HG02885 (cell line): ENCODE measurements around the gene PDGFC.
"Not testable (repeated sequence)": the region's sequence is repeated elsewhere in the genome, so short reads cannot be mapped to it uniquely, and the experiment has no call there.

Experiments
- ATAC-seq: cut with Tn5 transposase; IDR thresholded peaks from one replicate; pipeline ENCODE4 v1.9.1; 2021; ENCODE audit warnings: mild to moderate bottlenecking; ENCODE audit not compliant: unreplicated experiment, poor library complexity

PDGFC gene

DNA sequence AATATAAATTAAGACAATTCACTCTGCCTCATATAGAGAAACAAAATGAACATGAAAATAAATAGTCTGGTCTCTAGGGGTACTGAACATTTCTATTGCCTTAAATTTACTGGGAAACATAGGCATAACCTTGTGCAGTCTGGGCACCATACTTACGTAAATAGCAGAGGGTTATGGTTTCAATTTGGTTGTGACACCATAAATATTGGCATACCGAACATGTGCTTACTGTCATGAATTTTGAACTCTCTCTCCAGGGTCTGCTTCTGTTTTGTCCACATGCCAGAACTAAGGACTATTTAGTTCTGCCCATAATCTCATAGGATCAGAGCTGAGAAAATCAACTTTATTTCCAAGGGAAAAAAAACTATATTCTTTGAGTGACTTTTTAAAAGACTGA is 17.6 kb downstream of the PDGFC start:
- no peak for ATAC-seq

DNA sequence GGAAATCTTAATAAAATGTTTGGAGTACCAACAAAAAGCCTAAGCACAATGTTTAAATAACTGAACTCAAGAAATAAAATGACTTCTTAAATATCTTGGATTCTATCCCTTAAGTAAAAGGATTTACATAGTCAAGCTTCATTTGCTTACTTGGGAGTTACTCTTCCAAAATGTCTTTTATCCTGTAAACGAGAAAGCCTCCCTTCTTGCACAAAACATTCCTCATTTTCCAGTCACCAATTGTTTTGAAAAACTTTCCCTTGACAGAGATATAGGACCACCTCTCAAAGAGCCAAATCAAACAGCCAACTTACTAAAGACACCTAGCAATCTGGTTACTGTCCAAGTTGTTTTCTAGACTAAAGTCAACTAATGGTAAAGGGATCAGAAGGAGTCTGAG is 18.6 kb downstream of the PDGFC start:
- no peak for ATAC-seq

DNA sequence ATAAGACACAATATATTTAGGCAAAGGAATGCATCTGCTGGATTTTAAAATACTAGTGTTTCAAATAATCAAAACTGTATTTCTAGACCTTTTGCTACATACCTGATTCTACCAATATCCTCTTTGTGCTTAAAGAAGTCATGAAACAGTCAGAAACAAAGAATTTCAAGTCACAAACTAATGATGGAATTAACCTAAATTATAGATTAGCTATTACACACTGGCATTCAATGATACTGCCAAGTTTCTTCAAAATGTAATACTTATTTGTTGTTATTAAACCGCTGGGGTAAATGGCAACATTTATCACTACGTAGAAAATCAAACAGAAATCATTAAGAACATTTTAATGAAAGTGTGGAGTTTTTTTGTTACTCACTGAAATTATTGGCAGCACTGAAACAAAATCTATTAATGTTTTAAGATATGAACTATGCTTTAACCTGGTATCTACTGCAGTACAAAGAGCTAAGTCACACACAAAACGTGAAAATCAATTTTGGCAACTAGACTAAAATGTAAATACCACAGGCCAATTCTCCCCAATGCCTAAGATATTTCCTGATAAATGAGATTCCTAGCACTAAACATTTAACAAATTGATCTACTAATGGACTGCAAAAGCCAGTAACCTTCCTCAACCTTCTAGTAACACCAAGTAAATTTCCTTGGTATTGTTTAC is 19.4 kb downstream of the PDGFC start:
- no peak for ATAC-seq

DNA sequence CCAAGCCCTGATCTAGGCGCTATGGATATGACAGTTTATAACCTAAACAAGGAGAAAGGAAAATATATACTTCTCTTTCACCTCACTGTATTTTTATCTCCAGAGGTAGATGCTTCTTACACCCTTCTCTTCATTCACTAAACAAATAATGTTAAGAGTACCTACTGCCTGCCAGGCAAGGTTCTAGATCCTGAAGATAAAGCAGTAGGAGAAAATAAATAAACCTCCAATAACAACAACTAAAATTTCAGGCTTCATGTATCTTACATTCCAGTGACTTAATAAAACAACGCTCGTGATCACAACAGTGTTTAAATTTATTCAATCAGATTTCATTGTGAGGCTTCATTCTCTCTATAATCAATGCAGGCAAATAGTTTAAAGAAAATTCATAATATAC is 20.7 kb downstream of the PDGFC start:
- no peak for ATAC-seq

DNA sequence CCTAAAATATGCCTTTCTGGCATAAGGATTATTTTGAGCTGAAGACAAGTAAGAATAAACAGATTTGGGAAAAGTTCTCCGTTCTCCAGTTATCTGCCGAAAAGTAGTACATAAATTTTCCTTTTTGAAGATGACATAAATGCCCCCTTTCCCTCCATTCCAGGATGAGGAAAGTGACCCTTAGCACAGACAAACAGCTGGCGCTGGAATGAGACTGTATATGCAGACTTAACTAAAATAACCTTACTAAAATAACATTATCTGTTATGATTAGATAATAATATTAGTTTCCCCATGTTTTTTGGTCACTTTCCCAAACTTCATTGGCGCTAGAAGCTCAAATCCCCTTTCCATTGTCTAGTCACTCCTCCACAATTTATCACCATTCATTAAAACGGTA is 21.5 kb downstream of the PDGFC start:
- ATAC-seq, result no peak

DNA sequence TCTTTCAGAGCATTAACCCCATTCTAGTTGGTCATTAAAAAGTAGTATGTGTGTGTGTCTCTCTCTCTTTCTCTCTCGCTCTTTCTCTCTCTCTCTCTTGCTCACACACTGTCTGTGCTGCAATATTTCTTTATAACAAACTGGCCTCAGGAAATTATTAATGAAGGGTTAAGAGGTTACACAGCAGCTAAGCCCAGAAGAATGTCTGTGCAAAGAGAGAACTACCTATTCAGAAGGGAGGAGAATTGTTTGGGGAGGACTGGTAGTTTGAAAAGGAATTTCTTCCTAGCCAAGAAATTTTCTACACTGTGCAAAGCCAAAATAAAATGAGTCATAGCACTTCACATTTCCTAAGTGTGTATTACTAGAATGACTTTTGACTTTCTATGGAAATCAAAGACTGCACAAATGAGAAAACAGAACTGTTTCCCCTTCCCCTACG is 22.2 kb downstream of the PDGFC start:
- no peak for ATAC-seq

DNA sequence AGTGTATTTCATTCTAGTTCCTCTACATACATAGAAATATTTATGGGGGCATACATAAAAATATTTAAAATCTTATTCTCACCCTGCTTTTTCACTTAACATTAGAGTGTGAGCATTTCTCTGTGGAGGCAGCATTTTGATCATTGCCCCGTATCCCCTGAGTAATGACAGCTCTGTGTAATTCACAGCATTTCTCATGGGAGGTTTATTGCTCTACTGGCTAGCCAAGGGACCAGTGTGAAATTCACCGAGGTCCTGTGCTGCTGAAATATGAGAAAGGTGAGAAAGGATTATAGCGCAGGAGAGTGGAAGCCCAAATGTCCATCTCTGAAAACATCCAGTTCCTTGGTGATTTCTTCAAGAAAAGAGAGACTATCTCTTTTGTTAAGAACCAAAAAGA is 22.9 kb downstream of the PDGFC start:
- ATAC-seq, result no peak

DNA sequence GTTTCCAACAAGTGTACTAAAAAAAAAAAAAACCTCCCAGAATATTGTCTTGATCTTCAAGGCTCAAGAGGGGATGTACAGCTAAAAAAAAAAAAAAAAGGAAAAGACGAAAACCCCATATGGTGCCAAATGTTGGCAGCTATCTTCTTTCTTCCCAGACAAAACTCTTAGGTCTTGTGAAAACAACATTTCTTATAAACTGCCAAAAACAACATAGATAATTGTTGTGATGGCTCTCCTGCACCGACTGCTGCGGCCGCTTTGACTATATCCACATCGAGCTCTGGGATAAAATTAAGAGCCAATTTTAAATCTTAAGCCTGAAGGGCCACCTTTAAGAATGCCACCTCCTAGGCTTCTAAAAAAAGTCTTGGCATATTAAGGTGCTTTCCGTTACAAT is 23.5 kb downstream of the PDGFC start:
- no peak for ATAC-seq

DNA sequence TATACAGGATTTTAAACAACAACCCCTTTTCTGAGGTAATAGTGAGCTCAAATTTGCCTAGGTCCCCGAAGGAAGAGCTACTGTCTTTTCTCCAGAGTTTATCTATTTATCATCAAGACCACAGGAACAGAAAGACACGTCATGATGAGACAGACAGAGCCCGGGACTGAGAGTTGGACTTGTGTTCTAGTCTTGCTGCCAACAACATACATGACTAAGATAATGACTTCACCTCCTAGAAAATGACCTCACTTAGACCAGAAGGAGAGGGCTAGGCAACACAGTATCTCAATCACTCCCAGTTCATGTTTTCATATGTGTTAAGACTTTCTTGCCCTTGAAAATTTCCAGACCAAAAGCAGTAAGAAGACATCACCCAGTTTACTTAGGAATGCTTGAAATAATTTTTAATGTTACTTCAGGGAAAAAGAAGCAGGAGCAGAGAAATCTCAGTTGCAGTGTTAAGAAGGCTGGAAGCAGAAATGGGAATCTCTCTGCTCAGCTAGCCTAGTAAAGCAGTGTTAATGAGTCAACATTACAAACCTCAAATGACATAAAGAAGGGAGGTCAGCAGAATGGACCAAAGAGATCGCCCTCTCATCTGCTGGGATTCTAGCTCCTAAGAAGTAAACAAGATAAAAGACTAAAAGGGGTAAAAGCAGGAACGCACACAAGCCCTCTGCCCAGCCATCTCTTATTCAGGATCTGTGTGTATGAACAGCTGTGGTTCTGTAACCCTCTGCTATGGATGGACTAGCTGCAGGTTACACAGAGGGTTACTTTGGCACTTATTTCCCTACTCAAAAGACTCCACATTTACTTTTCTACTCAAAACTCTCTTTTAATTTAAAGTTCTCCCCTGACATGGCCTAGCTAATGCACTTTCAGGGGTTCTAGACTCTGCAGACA is 24.8 kb downstream of the PDGFC start:
- no peak for ATAC-seq

DNA sequence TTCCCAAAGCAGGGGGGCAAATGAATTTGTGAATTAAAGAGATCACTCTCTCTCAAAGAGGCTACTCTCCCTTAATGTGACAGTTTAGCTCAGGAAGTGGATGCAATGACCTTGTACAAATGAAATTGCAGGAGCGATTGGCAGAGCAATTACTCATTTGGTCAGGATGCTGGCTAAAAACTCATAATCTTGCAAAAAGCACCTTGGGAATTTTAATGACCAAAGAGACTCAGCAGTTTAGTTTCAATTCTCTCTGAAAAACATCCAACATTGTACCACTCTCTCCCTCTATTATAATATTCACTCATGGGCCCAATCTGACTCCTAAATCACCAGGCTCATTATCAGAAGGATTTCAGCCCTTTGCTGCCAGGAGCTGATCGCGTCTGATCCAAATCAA is 26.1 kb downstream of the PDGFC start:
- ATAC-seq, result no peak

DNA sequence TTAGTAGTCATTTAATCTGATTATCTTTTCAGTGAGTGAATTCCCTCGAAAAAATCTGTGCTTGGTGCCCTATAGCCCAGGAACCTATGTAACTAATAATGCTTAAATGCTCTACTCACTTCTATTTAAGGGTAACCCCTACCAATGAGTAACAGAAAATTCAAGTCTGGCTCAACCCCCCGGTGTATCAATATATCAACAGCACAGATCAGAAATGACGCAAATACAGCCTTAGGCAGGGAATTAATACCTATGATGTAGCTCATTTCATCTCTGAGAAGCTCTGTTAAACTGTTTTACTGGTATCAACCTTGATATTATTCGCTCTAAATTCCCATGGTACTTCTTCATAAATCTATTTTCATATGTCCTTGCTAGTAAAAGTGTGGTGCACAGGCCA is 28.6 kb downstream of the PDGFC start:
- ATAC-seq, result no peak

DNA sequence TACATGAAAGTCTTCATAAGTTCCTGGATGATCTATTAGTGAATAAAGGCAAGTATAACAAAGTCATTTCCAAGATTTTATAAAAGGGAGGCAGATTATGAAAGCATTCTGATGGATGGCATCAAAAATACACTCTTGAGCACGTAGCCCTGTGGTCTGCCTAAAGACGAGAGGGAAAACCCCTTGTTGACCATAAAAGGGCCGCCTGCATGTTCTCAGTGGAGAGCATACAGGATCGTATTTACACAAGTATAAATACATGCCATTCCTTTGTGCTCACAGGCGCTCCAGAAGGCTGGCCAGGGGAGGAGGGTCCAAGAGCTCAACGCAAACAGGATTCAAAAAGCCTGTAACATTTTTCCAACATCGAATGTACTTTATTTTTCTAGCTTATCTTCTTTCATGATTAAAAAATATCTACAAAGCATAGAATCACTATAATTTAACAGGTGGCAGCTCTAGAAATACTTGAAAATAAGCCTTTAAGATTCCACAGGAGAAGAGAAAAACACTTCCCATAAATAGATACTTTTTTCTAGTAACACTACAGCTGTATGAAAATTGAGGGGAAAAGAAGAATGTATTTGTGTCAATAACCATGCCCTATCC is 29.6 kb downstream of the PDGFC start:
- no peak for ATAC-seq

DNA sequence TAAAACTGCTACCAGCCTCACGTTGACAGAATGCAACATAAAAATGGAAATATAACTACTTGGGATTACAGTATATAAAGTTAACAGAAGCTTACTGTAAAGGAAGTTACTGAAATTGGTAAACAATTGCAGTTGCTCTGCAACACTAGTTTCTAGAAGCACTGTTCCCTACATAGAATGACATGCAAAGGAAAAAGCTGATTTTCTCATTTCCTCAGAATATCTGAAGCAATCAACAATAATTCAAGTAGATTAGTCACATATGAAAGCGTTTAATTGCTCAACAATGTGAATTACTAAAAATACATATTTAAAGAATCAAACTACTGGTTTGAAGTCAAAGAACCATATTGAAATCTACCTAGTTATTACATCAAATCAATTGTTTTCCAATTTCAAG is 31.8 kb downstream of the PDGFC start:
- no peak for ATAC-seq

DNA sequence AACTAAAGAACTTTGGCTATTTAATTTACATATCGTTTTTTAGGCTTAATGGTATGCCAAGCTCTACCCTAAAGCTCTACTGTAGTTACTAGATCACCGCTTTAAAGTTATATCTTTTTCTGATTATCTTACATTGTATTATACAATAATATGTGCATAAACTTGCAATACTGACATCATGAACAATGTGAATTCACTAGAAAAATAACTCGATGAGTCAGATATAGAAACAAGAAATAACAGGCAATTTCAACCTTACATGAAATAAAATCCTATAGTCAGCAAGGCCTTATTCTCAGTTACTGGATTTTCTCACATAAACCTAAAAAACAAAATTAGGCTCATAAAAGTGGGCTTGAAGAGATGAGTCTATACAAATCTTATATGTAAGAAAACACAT is 32.5 kb downstream of the PDGFC start:
- no peak for ATAC-seq

DNA sequence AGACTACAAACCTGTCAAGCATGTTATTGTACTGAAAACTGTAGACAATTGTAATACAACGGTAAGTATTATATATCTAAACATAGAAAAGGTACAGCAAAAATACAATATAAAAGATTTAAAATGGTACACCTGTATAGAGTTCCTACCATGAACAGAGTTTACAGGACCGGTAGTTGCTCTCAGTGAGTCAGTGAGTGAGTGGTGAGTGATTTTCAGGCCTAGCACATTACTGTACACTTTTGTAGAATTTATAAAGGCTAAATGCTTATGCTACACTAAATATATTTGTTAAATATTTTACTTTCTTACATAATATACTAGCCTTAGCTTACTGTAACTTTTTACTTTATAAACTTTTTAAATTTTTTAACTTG is 37.4 kb downstream of the PDGFC start:
- ATAC-seq, result no peak

DNA sequence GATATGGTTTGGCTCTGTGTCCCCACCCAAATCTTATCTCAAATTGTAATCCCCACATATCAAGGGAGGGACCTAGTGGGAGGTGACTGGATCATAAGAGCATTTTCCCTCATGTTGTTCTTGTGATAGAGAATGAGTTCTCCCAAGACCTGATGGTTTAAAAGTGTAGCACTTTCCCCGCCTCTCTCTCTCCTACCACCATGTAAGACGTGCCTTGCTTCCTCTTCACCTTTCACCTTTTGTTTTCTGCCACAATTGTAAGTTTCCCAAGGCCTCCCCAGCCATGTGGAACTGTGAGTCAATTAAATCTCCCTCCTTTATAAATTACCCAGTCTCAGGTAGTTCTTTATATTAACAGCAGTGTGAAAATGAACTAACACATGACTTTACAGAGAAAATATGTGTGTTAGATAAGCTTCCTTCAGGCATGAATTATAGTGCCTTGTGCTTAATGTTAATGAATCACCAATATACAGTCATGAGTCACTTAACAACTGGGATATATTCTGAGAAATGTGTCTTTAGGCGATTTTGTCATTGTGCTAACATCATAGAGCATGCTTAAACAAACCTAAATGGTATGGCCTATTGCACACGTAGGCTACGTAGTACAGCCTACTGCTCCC is 37.9 kb downstream of the PDGFC start:
- ATAC-seq, result no peak

DNA sequence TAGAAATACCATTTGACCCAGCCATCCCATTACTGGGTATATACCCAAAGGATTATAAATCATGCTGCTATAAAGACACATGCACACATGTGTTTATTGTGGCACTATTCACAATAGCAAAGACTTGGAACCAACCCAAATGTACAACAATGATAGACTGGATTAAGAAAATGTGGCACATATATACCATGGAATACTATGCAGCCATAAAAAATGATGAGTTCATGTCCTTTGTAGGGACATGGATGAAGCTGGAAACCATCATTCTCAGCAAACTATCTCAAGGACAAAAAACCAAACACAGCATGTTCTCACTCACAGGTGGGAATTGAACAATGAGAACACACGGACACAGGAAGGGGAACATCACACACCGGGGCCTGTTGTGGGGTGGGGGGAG is 39.2 kb downstream of the PDGFC start:
- not testable (repeated sequence) for ATAC-seq

DNA sequence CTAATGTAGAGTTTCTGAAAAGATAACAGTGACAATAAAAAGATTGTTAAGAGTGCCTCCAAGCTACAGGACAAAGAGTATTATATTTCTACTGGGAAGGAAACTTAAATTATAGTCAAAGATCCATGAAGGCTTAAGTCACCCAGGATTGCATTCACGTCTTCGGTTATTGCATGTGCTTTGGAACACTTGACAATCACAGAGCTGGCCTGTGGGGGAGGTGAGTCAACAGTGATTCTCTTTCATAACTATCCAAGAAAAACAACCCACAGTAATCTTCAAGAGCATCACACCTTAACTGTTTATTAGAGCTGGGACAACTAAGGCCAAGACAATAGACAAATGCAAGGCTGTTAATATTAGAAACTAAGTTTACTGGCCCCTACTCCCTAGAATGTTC is 40.3 kb downstream of the PDGFC start:
- no peak for ATAC-seq

DNA sequence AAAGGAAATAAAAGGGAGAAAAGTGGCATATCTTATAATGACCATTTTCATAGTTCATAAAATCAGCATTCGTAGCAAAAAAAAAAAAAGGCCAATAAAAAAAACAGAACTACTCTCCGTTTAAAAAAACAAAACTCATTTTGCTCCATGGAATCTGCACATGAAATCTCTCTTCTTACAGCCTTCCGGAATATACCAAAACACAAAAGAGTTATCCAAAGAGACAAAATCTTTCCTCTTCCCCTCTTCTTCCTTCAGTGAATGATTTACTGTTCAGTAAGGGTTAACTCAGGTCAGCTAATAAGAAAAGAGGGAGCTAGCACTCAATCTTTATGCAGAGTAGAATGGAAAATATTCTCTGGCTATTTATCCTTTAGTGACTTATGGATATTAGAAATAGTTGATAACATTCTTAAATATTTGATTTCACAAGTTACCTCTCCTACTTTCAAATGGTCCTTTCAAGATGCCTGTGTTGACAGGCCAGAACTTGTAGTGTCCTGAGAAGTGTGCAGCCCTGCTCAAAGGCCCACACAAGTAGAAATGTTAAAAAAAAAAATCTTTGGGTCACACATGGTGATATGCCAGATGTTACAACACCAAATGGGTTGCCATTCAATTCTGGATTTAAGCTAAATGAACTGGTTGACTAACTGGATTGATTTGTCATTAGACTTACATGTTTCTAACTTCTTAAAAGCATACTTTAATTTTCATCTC is 42.1 kb downstream of the PDGFC start:
- ATAC-seq, result no peak

DNA sequence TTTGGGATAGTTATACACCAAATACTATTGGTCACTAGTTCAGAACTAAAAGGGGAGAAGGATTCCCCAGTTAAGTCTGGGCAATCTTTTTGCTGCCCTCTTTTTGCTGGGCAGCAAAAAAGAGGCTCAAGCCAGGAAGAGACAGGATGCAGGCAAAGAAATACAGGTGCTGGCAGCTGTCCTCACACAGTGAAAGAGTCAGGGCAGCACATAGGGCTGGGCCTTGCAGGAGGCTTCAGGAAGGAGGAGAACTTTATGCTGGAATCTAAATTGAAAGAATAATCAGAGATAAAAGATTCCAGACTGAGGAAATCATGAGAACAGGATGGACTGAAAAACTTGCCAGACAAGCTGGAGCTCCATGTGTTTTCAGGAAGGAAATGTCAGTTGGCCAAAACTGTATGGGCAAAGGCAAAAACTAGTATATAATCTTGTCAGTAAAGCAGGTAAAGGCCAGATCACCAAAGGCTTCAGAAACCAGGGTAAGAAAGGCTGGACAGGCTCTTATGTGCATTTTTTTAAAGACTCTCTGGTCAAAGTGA is 46.8 kb downstream of the PDGFC start:
- no peak for ATAC-seq
